Measurements from ENCODE around the gene CBX3. TPM values are rescaled to one million over a fixed set of nuclear protein-coding genes. Genes with fewer than 3 reads are reported as not detected.

CBX3 gene
- total and polyA plus RNA-seq, 2 experiments from 2014 or later, result 236 to 249 TPM

- Histone ChIP-seq H3K4me2 (no peak overlapping the region), H4K20me1 (replicated peaks; ENCODE audit: insufficient read depth) (peaks cover 43% of the 10 kb centered on the region), H3K4me1 (ENCODE audit: insufficient read depth) (peaks cover 5% of the 10 kb centered on the region), H3F3A (replicated peaks; ENCODE audit: low read depth) (peaks cover 72% of the 10 kb centered on the region), H3K27ac (ENCODE audit: low read depth) (peak overlapping the region; percentile 16; the same call in 1 of the 2 replicates), H3K4me3 (no peak overlapping the region), H3K36me3 (ENCODE audit: insufficient read depth) (peaks cover 63% of the 10 kb centered on the region), H2AFZ (no peak overlapping the region), H3K79me2 (replicated peaks; ENCODE audit: insufficient read depth) (peaks cover 42% of the 10 kb centered on the region), H3K9me2 (ENCODE audit: insufficient read depth) (no peaks in the 10 kb centered on the region), H3K27me3 (ENCODE audit: insufficient read depth) (no peaks in the 10 kb centered on the region)
- Mint-ChIP-seq H3K9me3 (no peaks in the 10 kb centered on the region; the same call in 2 of the 3 replicates), H3K4me1 (peaks cover 70% of the 10 kb centered on the region), H3K27me3 (ENCODE audit: insufficient read depth, low read depth, poor library complexity) (peaks cover 65% of the 10 kb centered on the region), H3K4me3 (no peak overlapping the region; the same call in 2 of the 3 replicates), H3K27ac (peak overlapping the region; percentile 67; the same call in 1 of the 2 replicates), H3K36me3 (ENCODE audit: low read depth) (peaks cover 88% of the 10 kb centered on the region)
- DNase-seq (ENCODE audit: low spot score), result no peak
- TF ChIP-seq NANOG (IDR thresholded peaks at IDR 0.05; ENCODE audit: borderline replicate concordance), result no peak
- TF ChIP-seq REST (IDR thresholded peaks at IDR 0.05; ENCODE audit: unreplicated experiment), result no peak
- TF ChIP-seq ZNF331 (CRISPR knock-in tag; IDR thresholded peaks at IDR 0.05; ENCODE audit: low read depth), result no peak
- TF ChIP-seq STAT1 (IDR thresholded peaks at IDR 0.05; ENCODE audit: unreplicated experiment), result no peak
- no peak for TF ChIP-seq EZH2phosphoT487 (IDR thresholded peaks at IDR 0.05; ENCODE audit: unreplicated experiment)
- no peak for ATAC-seq
These were observed 11.1 kb upstream of the CBX3 start for GRCh38 chr7:26190417-26190869.

GRCh38 chr7:26191233-26191973 lies 10.1 kb upstream of the CBX3 start:
- no peak overlapping the region for H3K4me3 Mint-ChIP-seq
- H2AFZ ChIP-seq, result no peak overlapping the region
- peaks cover 52% of the 10 kb centered on the region for H4K20me1 ChIP-seq (replicated peaks; ENCODE audit: insufficient read depth)
- H3K27ac Mint-ChIP-seq, result no peak overlapping the region; the same call in 1 of the 2 replicates
- H3K27ac ChIP-seq (ENCODE audit: low read depth), result peak overlapping the region; percentile 67; the same call in 1 of the 2 replicates
- H3K9me3 Mint-ChIP-seq, result no peaks in the 10 kb centered on the region; the same call in 2 of the 3 replicates
- ATAC-seq, result no peak
- peaks cover 74% of the 10 kb centered on the region for H3F3A ChIP-seq (replicated peaks; ENCODE audit: low read depth)
- H3K4me3 ChIP-seq, result no peak overlapping the region
- H3K4me1 Mint-ChIP-seq, result peaks cover 75% of the 10 kb centered on the region
- peaks cover 58% of the 10 kb centered on the region for H3K27me3 Mint-ChIP-seq (ENCODE audit: insufficient read depth, low read depth, poor library complexity)
- TF ChIP-seq EZH2phosphoT487 (IDR thresholded peaks at IDR 0.05; ENCODE audit: unreplicated experiment), result no peak
- no peak for TF ChIP-seq ZNF331 (CRISPR knock-in tag; IDR thresholded peaks at IDR 0.05; ENCODE audit: low read depth)
- H3K79me2 ChIP-seq (replicated peaks; ENCODE audit: insufficient read depth), result peaks cover 51% of the 10 kb centered on the region
- DNase-seq (ENCODE audit: low spot score), result no peak
- H3K27me3 ChIP-seq (ENCODE audit: insufficient read depth), result no peaks in the 10 kb centered on the region
- H3K4me2 ChIP-seq, result no peak overlapping the region
- H3K4me1 ChIP-seq (ENCODE audit: insufficient read depth), result peaks cover 12% of the 10 kb centered on the region
- H3K36me3 Mint-ChIP-seq (ENCODE audit: low read depth), result peaks cover 92% of the 10 kb centered on the region
- H3K9me2 ChIP-seq (ENCODE audit: insufficient read depth), result no peaks in the 10 kb centered on the region
- H3K36me3 ChIP-seq (ENCODE audit: insufficient read depth), result peaks cover 73% of the 10 kb centered on the region

Data from GM23338 (cell line).